ENCODE results near the gene FYN.
"Not testable (repeated sequence)": the region's sequence is repeated elsewhere in the genome, so short reads cannot be mapped to it uniquely, and the experiment has no call there.

FYN gene

GRCh38 chr6:111646942-111647341, 226.3 kb downstream of the FYN start:
- DNase-seq, result no peak

- DNase-seq, result no peak
Observed at GRCh38 chr6:111646034-111646433, 227.2 kb downstream of the FYN start.

GRCh38 chr6:111644893-111645430, 228.3 kb downstream of the FYN start:
- DNase-seq, result no peak

GRCh38 chr6:111642463-111643158, 230.6 kb downstream of the FYN start:
- peak; percentile 58 for DNase-seq

- no peak for DNase-seq
Observed at GRCh38 chr6:111639266-111639665, 234.0 kb downstream of the FYN start.

GRCh38 chr6:111634981-111635380, 238.3 kb downstream of the FYN start:
- DNase-seq, result not testable (repeated sequence)

- DNase-seq, result no peak
Observed at GRCh38 chr6:111633822-111634221, 239.4 kb downstream of the FYN start.

- no peak for DNase-seq
Observed at GRCh38 chr6:111632468-111633247, 240.6 kb downstream of the FYN start.

GRCh38 chr6:111631903-111632460, 241.3 kb downstream of the FYN start:
- DNase-seq, result no peak

GRCh38 chr6:111631018-111631417, 242.2 kb downstream of the FYN start:
- no peak for DNase-seq

GRCh38 chr6:111628142-111628850, 245.0 kb downstream of the FYN start:
- DNase-seq, result no peak

GRCh38 chr6:111626441-111626840, 246.8 kb downstream of the FYN start:
- DNase-seq, result no peak

- DNase-seq, result peak; percentile 72
Observed at GRCh38 chr6:111625461-111626391, 247.5 kb downstream of the FYN start.

- DNase-seq, result no peak
Observed at GRCh38 chr6:111625099-111625416, 248.2 kb downstream of the FYN start.

GRCh38 chr6:111624401-111625098, 248.7 kb downstream of the FYN start:
- no peak for DNase-seq

- no peak for DNase-seq
Observed at GRCh38 chr6:111623046-111623718, 250.1 kb downstream of the FYN start.

- no peak for DNase-seq
Observed at GRCh38 chr6:111620169-111620568, 253.1 kb downstream of the FYN start.

GRCh38 chr6:111618407-111618806, 254.8 kb downstream of the FYN start:
- DNase-seq, result no peak

GRCh38 chr6:111617149-111617548, 256.1 kb downstream of the FYN start:
- no peak for DNase-seq

- DNase-seq, result no peak
Observed at GRCh38 chr6:111615916-111616612, 257.2 kb downstream of the FYN start.

Measured in midbrain (tissue), 1 donor.